K562 (cell line): Measurements from ENCODE around the gene KRTAP10-11. TPM values are rescaled to one million over a fixed set of nuclear protein-coding genes. Genes with fewer than 3 reads are reported as not detected.

Source experiments
- ATAC-seq: fragments of 200-7000 bp; cut with Tn5 transposase; 3 replicates; pipeline ENCODE4 v1.9.1; 2020; ENCODE audit warnings: moderate library complexity
- BruUV-seq: library from RNA; stranded (reverse); fragments of 400-500 nt; replicated peaks from 2 replicates; lab custom pipeline; 2021; lab: Mats Ljungman, UMichigan
- CTCF ChIA-PET: fragments of 300-600 bp; formaldehyde crosslinking; extraction: SDS; loops from one replicate; lab custom pipeline; 2021; ENCODE audit warnings: low intra/inter-chr PET ratio; lab: Yijun Ruan, JAX
- POLR2A ChIA-PET: fragments of 300-600, 350-650 bp; sonication (Branson Sonifier 250); formaldehyde crosslinking; extraction: SDS; loops from one replicate; lab custom pipeline; 2021; ENCODE audit warnings: antibody characterized with exemption, inconsistent platforms; lab: Yijun Ruan, JAX
- DNase-seq, 4 experiments: peaks; one replicate each; pipeline versions ENCODE4 v3.0.0 to v3.0.0-alpha.2; 2011 to 2018; ENCODE audit warnings: low spot score in 3 of 4, mixed read lengths in 3 of 4; ENCODE audit errors: extremely low read depth in 1 of 4
- FAIRE-seq: peaks from 2 replicates; lab custom pipeline; 2011; peaks lifted over from hg19 to GRCh38; lab: Jason Lieb, UNC
- H2AFZ ChIP-seq: 2 replicates; pipeline ENCODE4 v1.6.0; 2011; ENCODE audit warnings: low read depth, low read length, control low read depth, inconsistent platforms
- H3K27ac ChIP-seq: fragments of 200-600 bp; 3 replicates; pipeline ENCODE4 v1.8.0; 2011; ENCODE audit warnings: low read depth, mild to moderate bottlenecking, control low read depth, inconsistent platforms, low read length, moderate library complexity, mixed read lengths; ENCODE audit errors: extremely low read depth
- H3K27me3 ChIP-seq, 2 experiments: fragments of 300-600 bp in 1 of 2; 2 replicates in 1 of 2; 3 replicates in 1 of 2; pipeline versions ENCODE4 v1.6.0 to v1.8.0; 2011; ENCODE audit warnings: inconsistent platforms in 2 of 2, low read length in 2 of 2, mild to moderate bottlenecking in 1 of 2, mixed read lengths in 1 of 2, moderate library complexity in 1 of 2; ENCODE audit not compliant: control insufficient read depth in 2 of 2, insufficient read depth in 2 of 2
- H3K36me3 ChIP-seq: fragments of 300-600 bp; 3 replicates; pipeline ENCODE4 v1.8.0; 2011; ENCODE audit warnings: mild to moderate bottlenecking, low read length, inconsistent platforms; ENCODE audit not compliant: control insufficient read depth, insufficient read depth
- H3K4me1 ChIP-seq, 2 experiments: fragments of 200-600 bp in 1 of 2; replicated peaks in 1 of 2; 2 replicates in 1 of 2; 3 replicates in 1 of 2; pipeline versions ENCODE4 v1.5.1 to v1.8.0; 2011; ENCODE audit warnings: inconsistent platforms in 2 of 2, low read length in 2 of 2, mild to moderate bottlenecking in 1 of 2, mixed read lengths in 1 of 2, moderate library complexity in 1 of 2; ENCODE audit not compliant: control insufficient read depth in 2 of 2, insufficient read depth in 2 of 2
- H3K4me2 ChIP-seq: 2 replicates; pipeline ENCODE4 v1.6.1; 2011; ENCODE audit warnings: low read length, control low read depth, inconsistent platforms, mixed read lengths; ENCODE audit not compliant: insufficient read depth
- H3K4me3 ChIP-seq: fragments of 200-600 bp; sonication (generic), shearing (Covaris generic); 2 replicates; pipeline ENCODE4 v1.5.1; 2016; ENCODE audit warnings: control low read depth, inconsistent platforms
- H3K79me2 ChIP-seq: fragments of 200-600 bp; 3 replicates; pipeline ENCODE4 v1.8.0; 2011; ENCODE audit warnings: low read length, inconsistent platforms; ENCODE audit not compliant: control insufficient read depth, insufficient read depth
- H3K9ac ChIP-seq, 2 experiments: 2 replicates each; pipeline versions ENCODE4 v1.6.0 to v1.6.1; 2011; ENCODE audit warnings: low read depth in 2 of 2, low read length in 2 of 2, control low read depth in 1 of 2, inconsistent platforms in 1 of 2, mild to moderate bottlenecking in 1 of 2, mixed read lengths in 1 of 2; ENCODE audit not compliant: insufficient read depth in 1 of 2
- H3K9me1 ChIP-seq: one replicate; pipeline ENCODE4 v1.6.0; 2011; ENCODE audit warnings: inconsistent platforms, mild to moderate bottlenecking, low read length, moderate library complexity; ENCODE audit not compliant: control insufficient read depth, insufficient read depth
- H3K9me3 ChIP-seq: replicated peaks from 2 replicates; pipeline ENCODE4 v1.5.1; 2011; ENCODE audit warnings: low read depth, low read length, inconsistent platforms; ENCODE audit not compliant: control insufficient read depth, insufficient read depth
- H4K20me1 ChIP-seq: replicated peaks from 2 replicates; pipeline ENCODE4 v1.6.1; 2011; ENCODE audit warnings: low read length, inconsistent platforms, mixed read lengths; ENCODE audit not compliant: control insufficient read depth, insufficient read depth
- CEBPG ChIP-seq, 3 experiments: fragments of 200-800 bp in 1 of 3; sonication (Bioruptor generic) in 1 of 3; sonication (generic) in 1 of 3; formaldehyde crosslinking in 1 of 3; IDR thresholded peaks in 2 of 3; conservative IDR thresholded peaks in 1 of 3; 2 replicates each; pipeline versions ENCODE4 v1.6.1 to v1.8.0; 2016 to 2022; ENCODE audit warnings: missing compliant biosample characterization in 2 of 3, missing genetic modification characterization in 2 of 3, mild to moderate bottlenecking in 1 of 3, missing genetic modification reagents in 1 of 3
- IFI16 ChIP-seq: fragments of 250-450 bp; sonication (Bioruptor Pico); IDR thresholded peaks from 2 replicates; pipeline ENCODE4 v2.1.2; 2022; ENCODE audit warnings: mild to moderate bottlenecking, inconsistent platforms
- KLF13 ChIP-seq: fragments of 450-650 bp; IDR thresholded peaks from 2 replicates; pipeline ENCODE4 v1.6.1; 2016; ENCODE audit warnings: missing genetic modification characterization, low read depth, mild to moderate bottlenecking, missing compliant biosample characterization, moderate library complexity, borderline replicate concordance
- MTA2 ChIP-seq: fragments of 450-650 bp; IDR thresholded peaks from 2 replicates; pipeline ENCODE4 v1.6.1; 2016; ENCODE audit warnings: low read depth
- NFE2L1 ChIP-seq: fragments of 450-650 bp; IDR thresholded peaks from 2 replicates; pipeline ENCODE4 v1.6.1; 2016; ENCODE audit warnings: missing genetic modification characterization, low read depth, mild to moderate bottlenecking, missing compliant biosample characterization, moderate library complexity, borderline replicate concordance
- NR2F6 ChIP-seq: fragments of 450-650 bp; formaldehyde crosslinking; IDR thresholded peaks from 2 replicates; pipeline ENCODE4 v1.4.0; 2020; ENCODE audit warnings: mild to moderate bottlenecking
- ZNF134 ChIP-seq: fragments of 250-450 bp; sonication (Bioruptor Pico); conservative IDR thresholded peaks from 2 replicates; pipeline ENCODE4 v1.4.0; 2020
- ZNF280B ChIP-seq: fragments of 250-450 bp; sonication (Bioruptor Pico); IDR thresholded peaks from 2 replicates; pipeline ENCODE4 v1.5.1; 2021; ENCODE audit warnings: mild to moderate bottlenecking
- WGBS: fragments of 100-300 bp; shearing (Covaris generic); methylation state at CpG from one replicate; pipeline ENCODE4 v1.1.6; 2016; ENCODE audit warnings: low coverage, mixed read lengths; ENCODE audit not compliant: insufficient coverage; ENCODE audit errors: missing lambda C conversion rate; 5-methylcytosine and 5-hydroxymethylcytosine counted together
- in situ Hi-C: fragments of 300-500 bp; cut with MboI; formaldehyde crosslinking; loops from 4 replicates; pipeline ENCODE4 v1.15.0; 2018; ENCODE audit warnings: inconsistent platforms, mixed read lengths
- intact Hi-C: fragments of 100-400 bp; cut with micrococcal nuclease; formaldehyde crosslinking; loops from 2 replicates; pipeline ENCODE4 v1.14.2; 2022
- polyA plus RNA-seq, 8 experiments: library from polyadenylated mRNA; depleted of rRNA in 4 of 8; stranded (reverse) in 5 of 8; unstranded in 3 of 8; fragments of >200 nt; fragmentation: Nextera tagmentation in 2 of 8; fragmentation: Illumina TruSeq in 1 of 8; extraction: Ambion mirVana in 2 of 8; extraction: Trizol in 1 of 8; gene quantifications; 2 replicates each; pipeline versions ENCODE4 v1.2.1 to v1.2.3, GENCODE V29; 2011 to 2014; ENCODE audit warnings: inconsistent platforms in 1 of 8, missing spikeins in 1 of 8
- total RNA-seq, 7 experiments: library from RNA; depleted of rRNA in 6 of 7; stranded (reverse); fragments of >200 nt in 6 of 7; fragmentation: Illumina TruSeq in 2 of 7; extraction: Trizol in 2 of 7; gene quantifications; 2 replicates each; pipeline versions ENCODE4 v1.2.1 to v1.2.3, GENCODE V29; 2011 to 2021; ENCODE audit warnings: low replicate concordance in 1 of 7
- TF ChIP-seq, protein P1 (sequence below): fragments of 450-650 bp; formaldehyde crosslinking; conservative IDR thresholded peaks from 2 replicates; pipeline ENCODE4 v1.4.0; 2022; ENCODE audit warnings: mild to moderate bottlenecking, missing genetic modification characterization
- TF ChIP-seq, protein P2 (sequence below), 2 experiments: fragments of 450-650 bp; IDR thresholded peaks; 2 replicates each; pipeline ENCODE4 v1.6.1; 2016

Gene KRTAP10-11
- total and polyA plus RNA-seq, 9 of the 15 experiments (the other 6 are each of a cell fraction or from before 2014, with no cell fraction given): not detected

GRCh38 chr21:44616591-44616926 is 29.7 kb upstream of the KRTAP10-11 start:
- ChIA-PET CTCF (no interaction called here), POLR2A (interaction anchor here (0.6 kb wide), 1 partner anchor 229 kb away, joined by 3 read pairs; no protein-coding TSS in a partner anchor)
- H3K79me2 ChIP-seq: no peaks in the 10 kb centered on the region
- under 1% methylated on average over 16 of the region's 16 CpGs for WGBS
- H2AFZ ChIP-seq: no peak overlapping the region
- H4K20me1 ChIP-seq: no peaks in the 10 kb centered on the region
- H3K27ac ChIP-seq: no peak overlapping the region
- no TSS peak for BruUV-seq
- H3K4me2 ChIP-seq: no peak overlapping the region
- FAIRE-seq (no peak), ATAC-seq (no peak), DNase-seq (no peak)
- peaks cover 14 to 44% of the 10 kb centered on the region in 2 experiments; a peak in 4 of 5 replicates for H3K27me3 ChIP-seq
- TF ChIP-seq MTA2 (no peak), ZNF134 (CRISPR knock-in tag) (no peak)
- H3K4me1 ChIP-seq: peaks cover 0 to 10% of the 10 kb centered on the region in 2 experiments; a peak in 2 of 5 replicates
- no peaks in the 10 kb centered on the region for H3K36me3 ChIP-seq
- H3K9ac ChIP-seq: no peak overlapping the region
- in situ Hi-C loops (no loop called here), intact Hi-C loops (no loop called here)
- no peak overlapping the region for H3K4me3 ChIP-seq
- no peaks in the 10 kb centered on the region; the same call in 1 of the 2 replicates for H3K9me3 ChIP-seq
- H3K9me1 ChIP-seq: peaks cover 3% of the 10 kb centered on the region

GRCh38 chr21:44617071-44617501 is 29.1 kb upstream of the KRTAP10-11 start:
- H3K4me1 ChIP-seq: peaks cover 0 to 10% of the 10 kb centered on the region in 2 experiments; a peak in 2 of 5 replicates
- no peak overlapping the region for H3K27ac ChIP-seq
- no peaks in the 10 kb centered on the region for H4K20me1 ChIP-seq
- no peak for ATAC-seq
- FAIRE-seq: no peak
- ChIA-PET CTCF (no interaction called here), POLR2A (no interaction called here)
- no peak overlapping the region for H2AFZ ChIP-seq
- H3K27me3 ChIP-seq: peaks cover 14 to 44% of the 10 kb centered on the region in 2 experiments; a peak in 4 of 5 replicates
- H3K9me3 ChIP-seq: no peaks in the 10 kb centered on the region
- intact Hi-C loops: no loop called here
- peaks cover 3% of the 10 kb centered on the region for H3K9me1 ChIP-seq
- no peak overlapping the region for H3K4me3 ChIP-seq
- no TSS peak for BruUV-seq
- DNase-seq: no peak
- no peak overlapping the region for H3K4me2 ChIP-seq
- in situ Hi-C loops: no loop called here
- H3K36me3 ChIP-seq: no peaks in the 10 kb centered on the region
- no peaks in the 10 kb centered on the region for H3K79me2 ChIP-seq
- no peak overlapping the region for H3K9ac ChIP-seq
- 2% methylated on average over 8 of the region's 8 CpGs for WGBS
- TF ChIP-seq, protein P1, sequence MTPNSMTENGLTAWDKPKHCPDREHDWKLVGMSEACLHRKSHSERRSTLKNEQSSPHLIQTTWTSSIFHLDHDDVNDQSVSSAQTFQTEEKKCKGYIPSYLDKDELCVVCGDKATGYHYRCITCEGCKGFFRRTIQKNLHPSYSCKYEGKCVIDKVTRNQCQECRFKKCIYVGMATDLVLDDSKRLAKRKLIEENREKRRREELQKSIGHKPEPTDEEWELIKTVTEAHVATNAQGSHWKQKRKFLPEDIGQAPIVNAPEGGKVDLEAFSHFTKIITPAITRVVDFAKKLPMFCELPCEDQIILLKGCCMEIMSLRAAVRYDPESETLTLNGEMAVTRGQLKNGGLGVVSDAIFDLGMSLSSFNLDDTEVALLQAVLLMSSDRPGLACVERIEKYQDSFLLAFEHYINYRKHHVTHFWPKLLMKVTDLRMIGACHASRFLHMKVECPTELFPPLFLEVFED (CRISPR knock-in tag): no peak
- TF ChIP-seq NFE2L1 (no peak), NR2F6 (CRISPR knock-in tag) (no peak), IFI16 (CRISPR knock-in tag) (no peak), KLF13 (tag) (no peak), ZNF280B (CRISPR knock-in tag) (no peak), CEBPG (CRISPR knock-in tag; IDR thresholded peaks at IDR 0.05) (no peak), CEBPG (tag; conservative IDR thresholded peaks at IDR 0.05 in 1 of 2, IDR thresholded peaks at IDR 0.05 in 1 of 2) (no peak)
- TF ChIP-seq, protein P2, sequence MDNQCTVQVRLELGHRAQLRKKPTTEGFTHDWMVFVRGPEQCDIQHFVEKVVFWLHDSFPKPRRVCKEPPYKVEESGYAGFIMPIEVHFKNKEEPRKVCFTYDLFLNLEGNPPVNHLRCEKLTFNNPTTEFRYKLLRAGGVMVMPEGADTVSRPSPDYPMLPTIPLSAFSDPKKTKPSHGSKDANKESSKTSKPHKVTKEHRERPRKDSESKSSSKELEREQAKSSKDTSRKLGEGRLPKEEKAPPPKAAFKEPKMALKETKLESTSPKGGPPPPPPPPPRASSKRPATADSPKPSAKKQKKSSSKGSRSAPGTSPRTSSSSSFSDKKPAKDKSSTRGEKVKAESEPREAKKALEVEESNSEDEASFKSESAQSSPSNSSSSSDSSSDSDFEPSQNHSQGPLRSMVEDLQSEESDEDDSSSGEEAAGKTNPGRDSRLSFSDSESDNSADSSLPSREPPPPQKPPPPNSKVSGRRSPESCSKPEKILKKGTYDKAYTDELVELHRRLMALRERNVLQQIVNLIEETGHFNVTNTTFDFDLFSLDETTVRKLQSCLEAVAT (IDR thresholded peaks at IDR 0.05): no peak
